GM12878 (cell line): ENCODE measurements around the gene SCN5A. TPM values are rescaled to one million over a fixed set of nuclear protein-coding genes. Genes with fewer than 3 reads are reported as not detected.

Source experiments
- ATAC-seq: fragments of 200-7000 bp; cut with Tn5 transposase; 3 replicates; pipeline ENCODE4 v1.9.1; 2020; ENCODE audit warnings: mild to moderate bottlenecking, moderate library complexity
- BruUV-seq: library from RNA; stranded (reverse); fragments of 400-500 nt; replicated peaks from 2 replicates; lab custom pipeline; 2021; lab: Mats Ljungman, UMichigan
- CTCF ChIA-PET: fragments of 300-600 bp; sonication (Branson Sonifier 250); formaldehyde crosslinking; extraction: SDS; loops from one replicate; lab custom pipeline; 2021; ENCODE audit warnings: inconsistent platforms; lab: Yijun Ruan, JAX
- POLR2A ChIA-PET: fragments of 350-600 bp; formaldehyde crosslinking; extraction: SDS; loops from one replicate; lab custom pipeline; 2021; ENCODE audit warnings: inconsistent platforms; lab: Charles Lee
- RAD21 ChIA-PET: fragments of 300-600 bp; sonication (Branson Sonifier 250); formaldehyde crosslinking; loops from one replicate; lab custom pipeline; 2023; ENCODE audit warnings: antibody characterized with exemption; ENCODE audit not compliant: unreplicated experiment; lab: Charles Lee
- SMC1A ChIA-PET: fragments of 300-600 bp; sonication (Branson Sonifier 250); formaldehyde crosslinking; loops from one replicate; lab custom pipeline; 2023; ENCODE audit not compliant: unreplicated experiment, uncharacterized antibody; lab: Charles Lee
- DNase-seq: peaks from one replicate; pipeline ENCODE4 v3.0.0-alpha.2; 2011; ENCODE audit warnings: low read depth, low spot score
- FAIRE-seq: peaks from 3 replicates; lab custom pipeline; 2011; peaks lifted over from hg19 to GRCh38; lab: Jason Lieb, UNC
- H2AFZ ChIP-seq: 2 replicates; pipeline ENCODE4 v1.6.0; 2011; ENCODE audit warnings: low read depth, low read length, control low read depth; ENCODE audit not compliant: control insufficient read depth
- H3K27ac ChIP-seq: 2 replicates; pipeline ENCODE4 v1.5.1; 2011; ENCODE audit warnings: control low read depth; ENCODE audit not compliant: control insufficient read depth, insufficient read depth
- H3K27me3 ChIP-seq, 2 experiments: replicated peaks in 1 of 2; 2 replicates each; pipeline versions ENCODE4 v1.6.0 to v1.6.1; 2011; ENCODE audit warnings: low read length in 1 of 2; ENCODE audit not compliant: control insufficient read depth in 2 of 2, insufficient read depth in 2 of 2
- H3K36me3 ChIP-seq, 2 experiments: 2 replicates each; pipeline ENCODE4 v1.5.1; 2011; ENCODE audit warnings: low read length in 1 of 2; ENCODE audit not compliant: control insufficient read depth in 2 of 2, insufficient read depth in 2 of 2
- H3K4me1 ChIP-seq: 2 replicates; pipeline ENCODE4 v1.6.1; 2011; ENCODE audit warnings: mild to moderate bottlenecking, low read length, moderate library complexity, mixed read lengths; ENCODE audit not compliant: control insufficient read depth, insufficient read depth
- H3K4me2 ChIP-seq: 2 replicates; pipeline ENCODE4 v1.6.0; 2011; ENCODE audit warnings: control low read depth; ENCODE audit not compliant: control insufficient read depth, insufficient read depth
- H3K4me3 ChIP-seq: fragments of 200-600 bp; sonication (generic); 2 replicates; pipeline ENCODE4 v1.5.1; 2016
- H3K79me2 ChIP-seq: 2 replicates; pipeline ENCODE4 v1.6.0; 2011; ENCODE audit warnings: low read length; ENCODE audit not compliant: control insufficient read depth, insufficient read depth
- H3K9ac ChIP-seq: 2 replicates; pipeline ENCODE4 v1.8.0; 2011; ENCODE audit warnings: low read length, control low read depth, mixed read lengths; ENCODE audit not compliant: control insufficient read depth, insufficient read depth
- H3K9me3 ChIP-seq: replicated peaks from 3 replicates; pipeline ENCODE4 v1.5.1; 2011; ENCODE audit warnings: mild to moderate bottlenecking, low read length; ENCODE audit not compliant: control insufficient read depth, insufficient read depth
- H4K20me1 ChIP-seq: 2 replicates; pipeline ENCODE4 v1.6.0; 2011; ENCODE audit not compliant: control insufficient read depth, insufficient read depth
- BHLHE40 ChIP-seq, 2 experiments: fragments of 450-650 bp in 1 of 2; IDR thresholded peaks; 2 replicates each; pipeline ENCODE4 v1.6.1; 2011 to 2017; ENCODE audit warnings: low read depth in 2 of 2, borderline replicate concordance in 1 of 2, improper control_type of control experiment in 1 of 2, low read length in 1 of 2, mild to moderate bottlenecking in 1 of 2
- CBX3 ChIP-seq: fragments of 200-600 bp; sonication (generic); IDR thresholded peaks from 2 replicates; pipeline ENCODE4 v1.6.1; 2016; ENCODE audit warnings: low read depth, borderline replicate concordance
- FOXM1 ChIP-seq: IDR thresholded peaks from 2 replicates; pipeline ENCODE4 v1.6.1; 2012; ENCODE audit warnings: low read depth, mild to moderate bottlenecking, inconsistent platforms, low read length, moderate library complexity
- NFYA ChIP-seq: IDR thresholded peaks from 2 replicates; pipeline ENCODE4 v1.6.1; 2011; ENCODE audit warnings: low read depth, mild to moderate bottlenecking, low read length, improper control_type of control experiment, borderline replicate concordance
- NRF1 ChIP-seq: conservative IDR thresholded peaks from 2 replicates; pipeline ENCODE4 v1.6.1; 2011; ENCODE audit warnings: mild to moderate bottlenecking, low read depth, low read length, improper control_type of control experiment
- TARDBP ChIP-seq: IDR thresholded peaks from 2 replicates; pipeline ENCODE4 v1.6.1; 2016; ENCODE audit warnings: borderline replicate concordance
- TBL1XR1 ChIP-seq: IDR thresholded peaks from 2 replicates; pipeline ENCODE4 v1.6.1; 2012; ENCODE audit warnings: low read depth, low read length, improper control_type of control experiment
- WGBS: methylation state at CpG from one replicate; pipeline ENCODE4 v1.1.6; 2016; ENCODE audit warnings: low lambda C conversion rate; ENCODE audit not compliant: insufficient replicate concordance, insufficient coverage; ENCODE audit errors: missing lambda C conversion rate; 5-methylcytosine and 5-hydroxymethylcytosine counted together
- in situ Hi-C: fragments of 300-500 bp; cut with MboI; formaldehyde crosslinking; loops from 9 replicates; pipeline ENCODE4 v1.14.3; 2018; ENCODE audit warnings: mixed read lengths
- intact Hi-C: fragments of 100-400 bp; cut with micrococcal nuclease; formaldehyde crosslinking; loops from one replicate; pipeline ENCODE4 v1.14.2; 2022; ENCODE audit not compliant: unreplicated experiment
- polyA plus RNA-seq, 11 experiments: library from polyadenylated mRNA; depleted of rRNA in 4 of 11; unstranded in 6 of 11; stranded (reverse) in 5 of 11; fragments of >200 nt; fragmentation: Nextera tagmentation in 4 of 11; fragmentation: Illumina TruSeq in 1 of 11; extraction: Ambion mirVana in 4 of 11; extraction: Trizol in 1 of 11; gene quantifications; 1 replicate in 1 of 11; 2 replicates in 10 of 11; pipeline versions ENCODE4 v1.2.1 to v1.2.3, GENCODE V29; 2011 to 2016; ENCODE audit warnings: inconsistent platforms in 2 of 11, missing spikeins in 2 of 11, low read depth in 1 of 11
- total RNA-seq, 4 experiments: library from RNA; depleted of rRNA in 3 of 4; stranded (reverse); fragments of >200 nt in 3 of 4; fragmentation: Illumina TruSeq in 1 of 4; extraction: Trizol in 1 of 4; gene quantifications; 2 replicates each; pipeline versions ENCODE4 v1.2.1 to v1.2.3, GENCODE V29; 2013 to 2021
- TF ChIP-seq, protein P1 (sequence below): fragments of 450-650 bp; IDR thresholded peaks from 2 replicates; pipeline ENCODE4 v1.6.1; 2017; ENCODE audit warnings: mild to moderate bottlenecking, moderate library complexity
- TF ChIP-seq, protein P2 (sequence below): fragments of 150-350 bp; IDR thresholded peaks from 2 replicates; pipeline ENCODE4 v1.6.1; 2014; ENCODE audit warnings: mild to moderate bottlenecking, low read depth, low read length
- TF ChIP-seq, protein P3 (sequence below): fragments of 450-650 bp; formaldehyde crosslinking; IDR thresholded peaks from 2 replicates; pipeline ENCODE4 v1.4.0; 2022; ENCODE audit warnings: mild to moderate bottlenecking, moderate library complexity
- TF ChIP-seq, protein P4 (sequence below): fragments of 450-650 bp; IDR thresholded peaks from 2 replicates; pipeline ENCODE4 v1.6.1; 2018; ENCODE audit warnings: borderline replicate concordance, mild to moderate bottlenecking; ENCODE audit not compliant: partially characterized antibody

Gene SCN5A
- total and polyA plus RNA-seq, 10 of the 15 experiments (the other 5 are each of a cell fraction or from before 2014, with no cell fraction given), result not detected

- ChIA-PET CTCF (interaction anchor here (0.9 kb wide), 1 partner anchor 15 kb away, joined by 3 read pairs; no protein-coding TSS in a partner anchor), RAD21 (no interaction called here), SMC1A (no interaction called here), POLR2A (no interaction called here)
- DNase-seq (no peak), ATAC-seq (no peak), FAIRE-seq (no peak)
- H3K36me3 ChIP-seq, result no peaks in the 10 kb centered on the region
- no peak overlapping the region for H2AFZ ChIP-seq
- 49% methylated on average over 17 of the region's 18 CpGs for WGBS
- no peaks in the 10 kb centered on the region for H3K79me2 ChIP-seq
- in situ Hi-C loops (no loop called here), intact Hi-C loops (no loop called here)
- no peak overlapping the region for H3K9ac ChIP-seq
- BruUV-seq, result no TSS peak
- H3K4me1 ChIP-seq, result no peaks in the 10 kb centered on the region
- no peak overlapping the region for H3K4me3 ChIP-seq
- H3K27ac ChIP-seq, result no peak overlapping the region
- H3K9me3 ChIP-seq, result no peaks in the 10 kb centered on the region
- H4K20me1 ChIP-seq, result no peaks in the 10 kb centered on the region
- peaks cover 0 to 4% of the 10 kb centered on the region in 2 experiments; a peak in 3 of 4 replicates for H3K27me3 ChIP-seq
- H3K4me2 ChIP-seq, result no peak overlapping the region
- TF ChIP-seq, protein P1, sequence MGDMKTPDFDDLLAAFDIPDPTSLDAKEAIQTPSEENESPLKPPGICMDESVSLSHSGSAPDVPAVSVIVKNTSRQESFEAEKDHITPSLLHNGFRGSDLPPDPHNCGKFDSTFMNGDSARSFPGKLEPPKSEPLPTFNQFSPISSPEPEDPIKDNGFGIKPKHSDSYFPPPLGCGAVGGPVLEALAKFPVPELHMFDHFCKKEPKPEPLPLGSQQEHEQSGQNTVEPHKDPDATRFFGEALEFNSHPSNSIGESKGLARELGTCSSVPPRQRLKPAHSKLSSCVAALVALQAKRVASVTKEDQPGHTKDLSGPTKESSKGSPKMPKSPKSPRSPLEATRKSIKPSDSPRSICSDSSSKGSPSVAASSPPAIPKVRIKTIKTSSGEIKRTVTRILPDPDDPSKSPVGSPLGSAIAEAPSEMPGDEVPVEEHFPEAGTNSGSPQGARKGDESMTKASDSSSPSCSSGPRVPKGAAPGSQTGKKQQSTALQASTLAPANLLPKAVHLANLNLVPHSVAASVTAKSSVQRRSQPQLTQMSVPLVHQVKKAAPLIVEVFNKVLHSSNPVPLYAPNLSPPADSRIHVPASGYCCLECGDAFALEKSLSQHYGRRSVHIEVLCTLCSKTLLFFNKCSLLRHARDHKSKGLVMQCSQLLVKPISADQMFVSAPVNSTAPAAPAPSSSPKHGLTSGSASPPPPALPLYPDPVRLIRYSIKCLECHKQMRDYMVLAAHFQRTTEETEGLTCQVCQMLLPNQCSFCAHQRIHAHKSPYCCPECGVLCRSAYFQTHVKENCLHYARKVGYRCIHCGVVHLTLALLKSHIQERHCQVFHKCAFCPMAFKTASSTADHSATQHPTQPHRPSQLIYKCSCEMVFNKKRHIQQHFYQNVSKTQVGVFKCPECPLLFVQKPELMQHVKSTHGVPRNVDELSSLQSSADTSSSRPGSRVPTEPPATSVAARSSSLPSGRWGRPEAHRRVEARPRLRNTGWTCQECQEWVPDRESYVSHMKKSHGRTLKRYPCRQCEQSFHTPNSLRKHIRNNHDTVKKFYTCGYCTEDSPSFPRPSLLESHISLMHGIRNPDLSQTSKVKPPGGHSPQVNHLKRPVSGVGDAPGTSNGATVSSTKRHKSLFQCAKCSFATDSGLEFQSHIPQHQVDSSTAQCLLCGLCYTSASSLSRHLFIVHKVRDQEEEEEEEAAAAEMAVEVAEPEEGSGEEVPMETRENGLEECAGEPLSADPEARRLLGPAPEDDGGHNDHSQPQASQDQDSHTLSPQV, result no peak
- TF ChIP-seq, protein P2, sequence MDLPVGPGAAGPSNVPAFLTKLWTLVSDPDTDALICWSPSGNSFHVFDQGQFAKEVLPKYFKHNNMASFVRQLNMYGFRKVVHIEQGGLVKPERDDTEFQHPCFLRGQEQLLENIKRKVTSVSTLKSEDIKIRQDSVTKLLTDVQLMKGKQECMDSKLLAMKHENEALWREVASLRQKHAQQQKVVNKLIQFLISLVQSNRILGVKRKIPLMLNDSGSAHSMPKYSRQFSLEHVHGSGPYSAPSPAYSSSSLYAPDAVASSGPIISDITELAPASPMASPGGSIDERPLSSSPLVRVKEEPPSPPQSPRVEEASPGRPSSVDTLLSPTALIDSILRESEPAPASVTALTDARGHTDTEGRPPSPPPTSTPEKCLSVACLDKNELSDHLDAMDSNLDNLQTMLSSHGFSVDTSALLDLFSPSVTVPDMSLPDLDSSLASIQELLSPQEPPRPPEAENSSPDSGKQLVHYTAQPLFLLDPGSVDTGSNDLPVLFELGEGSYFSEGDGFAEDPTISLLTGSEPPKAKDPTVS, result no peak
- TF ChIP-seq NRF1 (no peak), TBL1XR1 (no peak), NFYA (no peak), BHLHE40 (IDR thresholded peaks at IDR 0.05; ENCODE audit: borderline replicate concordance in 1 of 2, low read depth in 2 of 2, low read length in 1 of 2) (no peak), TARDBP (no peak), FOXM1 (no peak), CBX3 (no peak)
- TF ChIP-seq, protein P3, sequence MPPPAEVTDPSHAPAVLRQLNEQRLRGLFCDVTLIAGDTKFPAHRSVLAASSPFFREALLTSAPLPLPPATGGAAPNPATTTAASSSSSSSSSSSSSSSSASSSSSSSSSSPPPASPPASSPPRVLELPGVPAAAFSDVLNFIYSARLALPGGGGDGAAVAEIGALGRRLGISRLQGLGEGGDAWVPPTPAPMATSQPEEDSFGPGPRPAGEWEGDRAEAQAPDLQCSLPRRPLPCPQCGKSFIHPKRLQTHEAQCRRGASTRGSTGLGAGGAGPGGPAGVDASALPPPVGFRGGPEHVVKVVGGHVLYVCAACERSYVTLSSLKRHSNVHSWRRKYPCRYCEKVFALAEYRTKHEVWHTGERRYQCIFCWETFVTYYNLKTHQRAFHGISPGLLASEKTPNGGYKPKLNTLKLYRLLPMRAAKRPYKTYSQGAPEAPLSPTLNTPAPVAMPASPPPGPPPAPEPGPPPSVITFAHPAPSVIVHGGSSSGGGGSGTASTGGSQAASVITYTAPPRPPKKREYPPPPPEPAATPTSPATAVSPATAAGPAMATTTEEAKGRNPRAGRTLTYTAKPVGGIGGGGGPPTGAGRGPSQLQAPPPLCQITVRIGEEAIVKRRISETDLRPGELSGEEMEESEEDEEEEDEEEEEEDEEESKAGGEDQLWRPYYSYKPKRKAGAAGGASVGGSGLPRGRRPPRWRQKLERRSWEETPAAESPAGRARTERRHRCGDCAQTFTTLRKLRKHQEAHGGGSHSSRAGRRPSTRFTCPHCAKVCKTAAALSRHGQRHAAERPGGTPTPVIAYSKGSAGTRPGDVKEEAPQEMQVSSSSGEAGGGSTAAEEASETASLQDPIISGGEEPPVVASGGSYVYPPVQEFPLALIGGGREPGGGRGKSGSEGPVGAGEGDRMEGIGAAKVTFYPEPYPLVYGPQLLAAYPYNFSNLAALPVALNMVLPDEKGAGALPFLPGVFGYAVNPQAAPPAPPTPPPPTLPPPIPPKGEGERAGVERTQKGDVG (CRISPR knock-in tag), result no peak
- TF ChIP-seq, protein P4, sequence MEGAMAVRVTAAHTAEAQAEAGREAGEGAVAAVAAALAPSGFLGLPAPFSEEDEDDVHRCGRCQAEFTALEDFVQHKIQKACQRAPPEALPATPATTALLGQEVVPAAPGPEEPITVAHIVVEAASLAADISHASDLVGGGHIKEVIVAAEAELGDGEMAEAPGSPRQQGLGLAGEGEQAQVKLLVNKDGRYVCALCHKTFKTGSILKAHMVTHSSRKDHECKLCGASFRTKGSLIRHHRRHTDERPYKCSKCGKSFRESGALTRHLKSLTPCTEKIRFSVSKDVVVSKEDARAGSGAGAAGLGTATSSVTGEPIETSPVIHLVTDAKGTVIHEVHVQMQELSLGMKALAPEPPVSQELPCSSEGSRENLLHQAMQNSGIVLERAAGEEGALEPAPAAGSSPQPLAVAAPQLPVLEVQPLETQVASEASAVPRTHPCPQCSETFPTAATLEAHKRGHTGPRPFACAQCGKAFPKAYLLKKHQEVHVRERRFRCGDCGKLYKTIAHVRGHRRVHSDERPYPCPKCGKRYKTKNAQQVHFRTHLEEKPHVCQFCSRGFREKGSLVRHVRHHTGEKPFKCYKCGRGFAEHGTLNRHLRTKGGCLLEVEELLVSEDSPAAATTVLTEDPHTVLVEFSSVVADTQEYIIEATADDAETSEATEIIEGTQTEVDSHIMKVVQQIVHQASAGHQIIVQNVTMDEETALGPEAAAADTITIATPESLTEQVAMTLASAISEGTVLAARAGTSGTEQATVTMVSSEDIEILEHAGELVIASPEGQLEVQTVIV, result no peak
Observed at GRCh38 chr3:38640661-38641452, 8.6 kb downstream of the SCN5A start.
